ENCODE results near the gene LRRTM3.

LRRTM3 gene

DNA sequence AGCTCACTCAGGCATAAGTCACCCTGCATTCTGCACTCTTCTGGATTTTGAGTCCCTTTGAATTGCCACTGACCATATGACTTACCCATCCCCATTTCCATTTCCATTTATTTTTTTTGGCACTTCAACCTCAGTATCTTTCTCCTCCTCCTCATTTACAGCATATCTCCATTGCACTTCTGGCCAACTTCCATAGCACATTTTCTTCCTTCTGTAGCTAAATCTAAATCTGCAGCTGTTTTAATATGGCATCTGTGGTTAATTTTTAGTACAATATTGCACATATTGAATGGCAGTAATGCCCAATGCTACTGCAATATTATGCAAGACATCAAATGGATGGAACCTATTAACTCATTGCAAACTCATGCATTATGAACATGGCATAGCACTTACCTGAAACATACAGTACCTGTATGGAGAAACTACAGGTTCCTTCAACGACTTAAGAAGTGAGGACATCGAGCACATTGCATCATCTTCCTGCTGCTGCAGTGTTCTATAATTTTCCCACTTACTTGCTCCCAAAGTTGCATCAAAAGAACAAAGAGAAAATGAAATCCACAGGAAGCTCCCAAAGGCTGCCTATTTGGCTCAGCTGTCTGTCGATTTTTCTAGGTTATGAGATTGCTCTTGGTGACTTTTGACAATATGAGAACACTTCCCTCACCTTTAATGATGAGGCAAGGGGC, 55.7 kb downstream of the LRRTM3 start:
- DNase-seq (ENCODE audit: low spot score) = no peak
- TF ChIP-seq, protein P1, sequence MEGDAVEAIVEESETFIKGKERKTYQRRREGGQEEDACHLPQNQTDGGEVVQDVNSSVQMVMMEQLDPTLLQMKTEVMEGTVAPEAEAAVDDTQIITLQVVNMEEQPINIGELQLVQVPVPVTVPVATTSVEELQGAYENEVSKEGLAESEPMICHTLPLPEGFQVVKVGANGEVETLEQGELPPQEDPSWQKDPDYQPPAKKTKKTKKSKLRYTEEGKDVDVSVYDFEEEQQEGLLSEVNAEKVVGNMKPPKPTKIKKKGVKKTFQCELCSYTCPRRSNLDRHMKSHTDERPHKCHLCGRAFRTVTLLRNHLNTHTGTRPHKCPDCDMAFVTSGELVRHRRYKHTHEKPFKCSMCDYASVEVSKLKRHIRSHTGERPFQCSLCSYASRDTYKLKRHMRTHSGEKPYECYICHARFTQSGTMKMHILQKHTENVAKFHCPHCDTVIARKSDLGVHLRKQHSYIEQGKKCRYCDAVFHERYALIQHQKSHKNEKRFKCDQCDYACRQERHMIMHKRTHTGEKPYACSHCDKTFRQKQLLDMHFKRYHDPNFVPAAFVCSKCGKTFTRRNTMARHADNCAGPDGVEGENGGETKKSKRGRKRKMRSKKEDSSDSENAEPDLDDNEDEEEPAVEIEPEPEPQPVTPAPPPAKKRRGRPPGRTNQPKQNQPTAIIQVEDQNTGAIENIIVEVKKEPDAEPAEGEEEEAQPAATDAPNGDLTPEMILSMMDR (conservative IDR thresholded peaks at IDR 0.05; ENCODE audit: low read depth) = no peak
- H3K27ac ChIP-seq = no peak overlapping the region
- CTCF ChIA-PET = no interaction called here
- POLR2A ChIA-PET (ENCODE audit: low non-redundant PET) = no interaction called here

DNA sequence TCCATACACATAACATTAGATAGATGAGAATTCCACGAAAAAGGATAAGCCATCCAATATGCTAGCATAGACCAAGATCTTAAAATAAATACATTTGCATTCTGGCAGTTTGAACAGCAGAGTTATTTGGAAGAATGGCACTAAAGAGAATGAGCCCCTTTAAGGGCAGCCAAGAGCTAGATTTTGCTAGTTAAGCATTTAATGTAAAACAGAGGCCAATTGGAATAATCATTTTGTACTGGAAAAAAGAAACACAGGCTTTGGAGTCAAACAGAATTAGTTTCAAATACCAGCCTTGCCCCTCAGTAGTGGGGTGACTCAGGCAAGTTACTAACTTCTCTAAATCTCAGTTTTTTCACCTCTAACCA, 56.2 kb downstream of the LRRTM3 start:
- POLR2A ChIA-PET (ENCODE audit: low non-redundant PET) = no interaction called here
- CTCF ChIA-PET = no interaction called here
- TF ChIP-seq, protein P1 (conservative IDR thresholded peaks at IDR 0.05; ENCODE audit: low read depth) = no peak
- no peak overlapping the region for H3K27ac ChIP-seq
- no peak for DNase-seq (ENCODE audit: low spot score)

DNA sequence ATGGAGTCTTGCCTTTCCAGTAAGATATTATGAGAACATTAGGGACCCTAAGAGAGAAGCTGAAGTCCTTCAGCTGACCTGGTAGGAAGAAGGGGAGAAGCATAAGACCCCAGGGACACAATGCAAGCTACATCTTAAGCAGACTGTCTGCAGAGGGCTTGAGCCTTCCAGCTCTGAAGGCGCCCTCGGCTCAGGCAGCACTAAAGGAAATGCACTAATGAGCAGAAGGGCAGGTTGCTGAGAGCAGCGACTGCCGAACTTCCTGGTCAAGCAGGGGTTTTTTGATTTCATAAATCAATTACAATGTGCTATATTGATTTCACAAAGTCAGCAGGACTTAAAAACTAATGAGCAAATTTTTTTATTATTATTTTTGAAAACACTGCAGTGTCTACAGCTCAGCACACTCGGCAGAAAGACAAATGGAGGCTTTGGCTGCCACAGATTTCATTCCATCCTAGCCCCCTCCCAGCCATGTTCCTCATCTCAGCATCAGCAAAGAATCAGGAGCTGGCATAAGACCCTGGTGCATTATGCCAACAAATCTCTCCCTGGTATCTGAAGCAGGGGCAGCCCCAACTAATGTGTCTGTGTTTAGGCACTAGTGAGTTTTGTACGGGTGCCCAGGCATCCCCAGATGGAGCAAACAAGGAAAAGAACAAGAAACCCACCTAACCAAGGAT, 57.1 kb downstream of the LRRTM3 start:
- TF ChIP-seq, protein P1 (conservative IDR thresholded peaks at IDR 0.05; ENCODE audit: low read depth) = no peak
- ChIA-PET CTCF (interaction anchor here (0.5 to 0.7 kb wide), 3 partner anchors 11 to 173 kb away, joined by 3 to 5 read pairs (median 4); no protein-coding TSS in a partner anchor), POLR2A (ENCODE audit: low non-redundant PET) (no interaction called here)

DNA sequence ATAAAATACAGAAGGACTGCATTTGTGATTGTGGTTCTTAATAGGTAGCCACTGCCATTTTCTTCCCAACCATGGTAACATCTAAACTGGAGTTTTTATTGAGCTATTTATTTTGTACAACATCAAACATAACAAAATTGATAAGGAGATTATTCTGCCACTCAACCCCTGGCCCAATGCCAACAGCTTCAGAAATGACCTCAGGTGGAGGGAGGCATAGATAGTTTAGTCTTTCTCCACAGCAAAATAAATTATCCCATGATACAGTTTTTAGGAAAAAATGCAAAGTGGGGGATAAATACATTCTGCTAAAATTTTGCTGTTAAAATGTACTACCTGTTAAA, 57.6 kb downstream of the LRRTM3 start:
- ChIA-PET POLR2A (ENCODE audit: low non-redundant PET) (no interaction called here), CTCF (interaction anchor here (0.5 kb wide), 2 partner anchors 11 to 173 kb away, joined by 4 to 5 read pairs; no protein-coding TSS in a partner anchor)
- no peak overlapping the region for H3K27ac ChIP-seq
- TF ChIP-seq, protein P1 (conservative IDR thresholded peaks at IDR 0.05; ENCODE audit: low read depth) = no peak
- no peak for DNase-seq (ENCODE audit: low spot score)

More for the DNA sequence above, 57.1 kb downstream of the LRRTM3 start:
- no peak overlapping the region for H3K27ac ChIP-seq
- DNase-seq (ENCODE audit: low spot score) = no peak

DNA sequence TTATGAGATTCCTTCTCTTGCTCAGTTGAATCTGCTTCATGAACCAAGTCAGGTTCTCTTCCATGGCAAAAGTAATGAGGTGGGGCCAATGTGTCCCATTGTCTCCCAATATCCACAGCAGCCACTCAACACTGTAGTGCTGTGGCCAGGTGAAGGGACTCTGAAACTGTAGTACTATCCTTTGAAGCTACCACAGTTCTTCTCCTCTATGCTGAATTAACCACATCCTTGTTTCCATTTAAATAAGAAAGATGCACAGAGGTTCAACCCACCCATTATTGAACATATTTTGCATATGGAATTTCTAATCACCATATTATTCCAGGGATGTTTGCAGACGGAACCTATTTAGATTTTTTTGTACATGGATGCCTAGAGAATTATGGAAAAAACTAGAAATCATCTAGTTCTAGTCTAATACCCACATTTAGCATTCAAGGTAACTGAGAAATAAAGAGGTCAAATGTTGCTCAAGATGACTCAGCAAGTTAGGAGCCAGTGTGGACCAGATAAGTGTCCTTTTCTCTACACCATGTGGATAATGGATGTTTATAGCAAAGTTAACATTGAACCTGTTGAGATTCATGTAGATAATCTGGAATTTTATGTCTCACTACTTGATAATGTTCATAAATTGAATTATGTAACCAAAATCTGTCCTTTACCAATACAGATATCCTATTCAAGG, 64.5 kb downstream of the LRRTM3 start:
- CTCF ChIA-PET = interaction anchor here (0.6 kb wide), 1 partner anchor 757 kb away, joined by 3 read pairs; no protein-coding TSS in a partner anchor
- H3K27ac ChIP-seq = no peak overlapping the region
- POLR2A ChIA-PET (ENCODE audit: low non-redundant PET) = no interaction called here
- TF ChIP-seq, protein P1 (conservative IDR thresholded peaks at IDR 0.05; ENCODE audit: low read depth) = no peak
- DNase-seq (ENCODE audit: low spot score) = no peak

DNA sequence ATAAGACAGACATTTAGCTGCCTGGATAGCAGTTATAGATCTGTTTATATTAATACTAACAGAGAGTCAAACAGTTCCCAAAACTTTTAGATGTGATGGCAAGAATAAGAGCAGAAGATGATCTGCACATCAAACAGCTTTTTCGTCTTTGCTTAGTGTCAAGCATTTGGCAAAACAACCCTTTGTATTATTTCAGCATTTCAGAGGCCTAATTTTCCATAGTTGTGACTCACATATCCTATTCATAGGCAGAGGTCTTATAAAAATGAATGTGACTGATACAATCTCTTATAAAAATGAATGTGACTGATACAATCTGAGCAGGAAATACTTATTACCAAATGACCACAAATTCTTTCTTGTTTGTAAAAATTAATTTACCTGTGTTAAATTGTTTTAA, 71.2 kb downstream of the LRRTM3 start:
- no peak for DNase-seq (ENCODE audit: low spot score)
- ChIA-PET CTCF (no interaction called here), POLR2A (ENCODE audit: low non-redundant PET) (no interaction called here)
- TF ChIP-seq, protein P1 (conservative IDR thresholded peaks at IDR 0.05; ENCODE audit: low read depth) = no peak
- no peak overlapping the region for H3K27ac ChIP-seq

Data from RWPE1 (cell line).